SKM-1 (cell line): ENCODE measurements around the gene REV3L.
"Not testable (repeated sequence)": the region's sequence is repeated elsewhere in the genome, so short reads cannot be mapped to it uniquely, and the experiment has no call there.

Experiments
- DNase-seq: peaks from one replicate; lab custom pipeline; 2025; ENCODE audit not compliant: unreplicated experiment; lab: John Stamatoyannopoulos, UW

REV3L gene

GRCh38 chr6:111266276-111266675, 216.7 kb downstream of the REV3L start:
- no peak for DNase-seq

GRCh38 chr6:111265842-111266241, 217.2 kb downstream of the REV3L start:
- no peak for DNase-seq

- no peak for DNase-seq
These were observed 219.2 kb downstream of the REV3L start for GRCh38 chr6:111263837-111264236.

- no peak for DNase-seq
These were observed 222.3 kb downstream of the REV3L start for GRCh38 chr6:111260570-111261298.

- DNase-seq = peak; percentile 96
These were observed 223.8 kb downstream of the REV3L start for GRCh38 chr6:111259089-111259831.

GRCh38 chr6:111258615-111259088, 224.4 kb downstream of the REV3L start:
- no peak for DNase-seq

- DNase-seq = no peak
These were observed 225.0 kb downstream of the REV3L start for GRCh38 chr6:111258010-111258409.

GRCh38 chr6:111256646-111257045, 226.4 kb downstream of the REV3L start:
- no peak for DNase-seq

- not testable (repeated sequence) for DNase-seq
These were observed 227.2 kb downstream of the REV3L start for GRCh38 chr6:111255838-111256237.

GRCh38 chr6:111254779-111255166, 228.2 kb downstream of the REV3L start:
- DNase-seq = no peak

GRCh38 chr6:111254004-111254778, 228.8 kb downstream of the REV3L start:
- DNase-seq = no peak

- DNase-seq = no peak
These were observed 230.3 kb downstream of the REV3L start for GRCh38 chr6:111252726-111253125.

- no peak for DNase-seq
These were observed 232.1 kb downstream of the REV3L start for GRCh38 chr6:111250791-111251354.
